ENCODE measurements around the gene CNN2.
"Not testable (repeated sequence)": the region's sequence is repeated elsewhere in the genome, so short reads cannot be mapped to it uniquely, and the experiment has no call there.

The CNN2 gene

GRCh38 chr19:1020868-1021425 lies 5.5 kb upstream of the CNN2 start, which contains the start of gene TMEM259:
TSS of gene TMEM259 (minus strand) at chr19:1021123. CDS start at chr19:1020996, 127 bp downstream.
- in situ Hi-C loops (cut with MboI; ENCODE audit: low sequenced_read_pairs), result no loop called here

- in situ Hi-C loops (cut with MboI; ENCODE audit: low sequenced_read_pairs), result not testable (repeated sequence)
Observed at GRCh38 chr19:1023883-1024188, 2.6 kb upstream of the CNN2 start.

DNA sequence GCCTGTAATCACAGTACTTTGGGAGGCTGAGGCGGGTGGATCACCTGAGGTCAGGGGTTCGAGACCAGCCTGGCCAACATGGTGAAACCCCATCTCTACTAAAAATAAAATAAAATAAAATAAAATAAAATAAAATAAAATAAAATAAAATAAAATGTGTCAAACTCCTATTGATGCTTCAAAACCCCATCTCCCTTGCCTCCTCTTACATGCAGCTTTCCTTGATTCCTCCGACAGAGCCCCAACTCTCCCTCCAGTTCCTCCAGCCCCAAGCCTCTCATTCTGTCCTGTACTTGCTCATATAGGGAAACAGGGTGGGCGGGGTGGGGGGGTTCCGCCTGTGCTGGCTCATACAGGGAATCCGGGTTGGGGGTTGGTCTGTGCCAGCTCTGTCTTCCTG lies 1.3 kb upstream of the CNN2 start:
- in situ Hi-C loops (cut with MboI; ENCODE audit: low sequenced_read_pairs), result not testable (repeated sequence)

DNA sequence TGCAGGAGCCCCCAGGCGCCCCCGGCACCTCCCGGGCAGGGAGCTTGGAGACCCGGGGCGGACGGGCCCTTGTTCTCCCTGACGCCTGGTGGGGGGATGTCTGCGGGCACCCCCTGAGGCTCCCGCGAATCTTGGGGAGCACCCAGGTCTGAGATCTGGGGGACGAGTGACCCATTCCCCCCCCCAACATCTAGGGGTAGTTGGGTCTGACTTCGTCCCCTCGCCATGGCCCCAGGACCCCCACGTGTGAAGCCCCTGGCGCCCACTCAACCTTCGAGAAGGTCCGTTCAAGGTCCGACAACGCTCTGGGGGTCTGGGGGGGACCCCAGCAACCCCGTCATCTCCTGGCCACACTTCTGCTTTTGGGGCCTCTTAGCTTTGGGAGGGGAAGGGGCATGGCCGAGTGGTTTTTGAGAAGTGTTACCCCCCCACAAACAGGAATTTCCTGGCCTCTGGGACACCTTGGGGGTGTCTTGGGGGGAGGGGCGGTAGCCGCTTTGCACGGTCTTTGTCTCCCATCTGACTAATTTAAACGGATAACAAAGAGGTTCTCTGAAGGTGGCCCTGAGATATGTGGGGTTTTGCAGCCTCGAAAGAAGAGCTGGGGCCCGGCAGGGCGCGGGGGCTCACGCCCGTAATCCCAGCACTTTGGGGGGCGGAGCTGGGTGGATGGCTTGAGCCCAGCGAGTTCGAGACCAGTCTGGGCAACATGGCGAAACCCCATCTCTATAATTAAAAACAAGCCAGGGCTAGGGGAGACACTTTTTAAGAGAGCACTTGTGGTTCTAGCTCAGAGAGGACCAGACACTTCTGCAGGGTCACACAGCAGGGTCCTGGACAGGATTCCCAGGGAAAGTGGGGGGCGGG lies 608 bp downstream of the CNN2 start:
- in situ Hi-C loops (cut with MboI; ENCODE audit: low sequenced_read_pairs), result no loop called here

GRCh38 chr19:1027650-1028061 lies 1.2 kb downstream of the CNN2 start:
- in situ Hi-C loops (cut with MboI; ENCODE audit: low sequenced_read_pairs), result no loop called here

DNA sequence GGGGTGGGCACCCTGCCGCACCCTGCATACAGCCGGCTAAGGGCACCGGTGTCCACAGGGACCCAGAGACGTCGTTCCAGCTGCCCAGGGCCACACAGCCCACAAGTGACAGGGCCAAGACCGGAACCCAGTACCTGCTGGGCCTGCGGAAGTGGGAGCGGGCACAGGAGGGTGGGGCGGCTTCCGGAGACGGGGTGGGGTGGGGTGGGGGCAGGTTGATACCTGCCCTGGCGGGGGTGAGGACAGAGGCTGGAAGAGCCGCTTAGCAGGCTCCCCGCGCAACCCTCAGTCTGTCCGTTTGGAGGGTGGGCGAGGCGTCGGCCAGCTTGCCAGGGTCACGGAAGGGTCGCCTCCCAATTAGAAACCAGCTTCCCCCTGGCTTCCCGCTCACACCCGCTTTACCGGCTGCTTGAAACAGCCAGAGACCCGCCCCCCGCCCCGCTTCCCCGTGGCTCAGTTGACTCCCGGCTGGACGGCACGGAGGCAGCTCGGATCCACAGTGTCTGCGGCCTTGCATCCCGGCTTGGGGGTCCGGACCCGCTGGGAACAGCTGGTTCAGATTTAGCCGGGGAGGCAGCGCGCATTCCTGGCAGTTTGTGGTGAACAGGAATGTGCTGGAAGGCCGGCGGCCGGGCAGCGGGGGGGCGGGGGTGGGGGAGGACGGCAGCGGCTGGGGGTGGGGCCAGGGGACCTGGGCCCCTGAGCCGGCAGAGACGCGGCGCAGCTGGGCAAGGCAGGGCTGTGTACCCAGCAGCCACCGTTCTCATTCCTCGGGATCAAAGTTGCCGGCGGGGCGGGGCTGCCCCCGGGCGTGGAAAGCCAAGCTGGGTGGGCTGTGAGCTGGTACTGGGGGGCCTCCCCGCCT lies 1.9 kb downstream of the CNN2 start:
- in situ Hi-C loops (cut with MboI; ENCODE audit: low sequenced_read_pairs), result no loop called here

- in situ Hi-C loops (cut with MboI; ENCODE audit: low sequenced_read_pairs), result no loop called here
Observed at GRCh38 chr19:1032264-1032867, 6.0 kb downstream of the CNN2 start.

- in situ Hi-C loops (cut with MboI; ENCODE audit: low sequenced_read_pairs), result no loop called here
Observed at GRCh38 chr19:1035998-1036621, 9.7 kb downstream of the CNN2 start.

DNA sequence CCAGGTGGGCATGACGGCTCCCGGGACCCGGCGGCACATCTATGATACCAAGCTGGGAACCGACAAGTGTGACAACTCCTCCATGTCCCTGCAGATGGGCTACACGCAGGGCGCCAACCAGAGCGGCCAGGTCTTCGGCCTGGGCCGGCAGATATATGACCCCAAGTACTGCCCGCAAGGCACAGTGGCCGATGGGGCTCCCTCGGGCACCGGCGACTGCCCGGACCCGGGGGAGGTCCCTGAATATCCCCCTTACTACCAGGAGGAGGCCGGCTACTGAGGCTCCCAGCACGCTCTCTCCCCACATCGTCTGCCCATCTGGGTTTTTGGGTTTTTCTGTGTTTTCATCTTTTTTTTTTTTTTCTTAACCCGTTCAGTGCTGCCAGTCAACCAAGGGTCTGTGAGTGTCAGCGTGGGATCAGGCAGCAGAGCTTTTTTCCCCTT lies 11.2 kb downstream of the CNN2 start:
- in situ Hi-C loops (cut with MboI; ENCODE audit: low sequenced_read_pairs), result no loop called here

DNA sequence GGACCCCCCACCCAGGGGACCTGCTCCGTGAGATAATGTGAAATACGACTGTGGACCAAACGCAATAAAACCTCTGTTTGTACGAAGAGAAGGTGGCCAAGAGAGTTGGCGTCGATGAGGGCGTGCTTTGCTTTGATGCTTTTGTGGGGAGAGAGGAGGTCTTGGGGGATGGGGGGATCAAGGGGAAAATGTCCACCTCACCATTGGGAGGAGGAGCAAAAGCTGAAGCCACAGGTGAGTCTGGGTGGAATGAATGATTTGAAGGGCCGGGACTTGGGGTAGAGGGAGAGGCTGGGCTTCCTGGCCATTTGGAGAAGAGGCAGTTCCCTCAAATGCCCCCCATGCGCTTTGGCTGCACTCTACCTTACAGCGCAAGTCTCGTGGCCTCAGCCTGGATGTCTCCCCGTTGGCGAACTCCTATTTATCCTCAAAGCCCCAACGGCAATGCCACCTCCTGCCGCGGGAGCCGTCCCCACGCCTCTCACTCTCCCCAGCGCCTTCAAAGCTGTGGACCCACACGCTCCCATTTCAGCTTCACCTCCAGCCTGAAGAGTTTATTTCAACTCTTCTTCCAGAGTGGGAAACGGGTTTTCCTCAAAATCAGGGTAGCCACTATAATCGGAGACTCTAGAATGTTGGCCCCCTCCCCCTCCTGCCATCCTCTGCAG lies 12.7 kb downstream of the CNN2 start:
- in situ Hi-C loops (cut with MboI; ENCODE audit: low sequenced_read_pairs), result no loop called here

DNA sequence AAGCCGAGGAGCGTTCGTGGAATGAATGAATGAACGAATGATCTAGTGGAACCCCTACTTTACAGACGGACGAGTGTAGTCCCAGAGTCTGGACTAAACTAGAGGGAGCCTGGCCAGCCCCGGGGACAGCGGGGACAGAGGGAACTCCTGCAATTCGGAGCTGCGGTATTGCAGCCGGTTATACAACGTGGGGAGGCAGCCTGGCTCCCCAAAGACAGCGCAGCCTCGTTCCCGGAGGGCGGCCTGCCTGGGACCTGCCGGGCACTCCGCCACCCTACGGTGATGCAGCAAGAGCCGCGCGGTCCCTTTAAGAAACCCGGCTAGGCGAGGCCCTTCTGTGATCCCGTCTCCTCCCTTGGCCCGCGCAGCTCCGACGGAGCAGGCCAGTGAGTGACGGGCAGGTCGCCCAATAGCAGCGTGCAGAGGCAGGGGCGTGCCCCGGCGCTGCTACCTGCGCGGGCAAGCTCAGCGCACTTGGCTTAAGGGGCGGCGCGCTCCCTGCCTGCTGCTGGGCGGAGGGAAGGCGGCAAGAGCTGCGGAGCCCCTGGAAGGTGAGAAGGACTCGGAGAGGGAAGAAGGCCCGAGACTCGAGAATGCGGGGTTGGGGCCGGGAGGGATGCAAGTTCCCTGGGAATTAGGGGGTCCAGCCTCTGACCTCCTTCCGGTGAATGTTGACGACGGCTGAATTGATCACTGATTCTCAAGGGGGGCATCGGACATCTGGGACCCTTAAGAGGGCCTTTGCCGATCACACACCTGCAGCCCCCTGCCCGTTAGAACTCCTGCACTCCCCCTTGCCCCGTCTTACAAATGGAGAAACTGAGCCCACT lies 13.5 kb downstream of the CNN2 start, which contains the start of gene ABCA7:
Gene ABCA7 (plus strand): TSS at position 462 of the 830 bp plus-strand sequence. CDS start 1,255 bp downstream, outside the sequence.
- in situ Hi-C loops (cut with MboI; ENCODE audit: low sequenced_read_pairs), result no loop called here

DNA sequence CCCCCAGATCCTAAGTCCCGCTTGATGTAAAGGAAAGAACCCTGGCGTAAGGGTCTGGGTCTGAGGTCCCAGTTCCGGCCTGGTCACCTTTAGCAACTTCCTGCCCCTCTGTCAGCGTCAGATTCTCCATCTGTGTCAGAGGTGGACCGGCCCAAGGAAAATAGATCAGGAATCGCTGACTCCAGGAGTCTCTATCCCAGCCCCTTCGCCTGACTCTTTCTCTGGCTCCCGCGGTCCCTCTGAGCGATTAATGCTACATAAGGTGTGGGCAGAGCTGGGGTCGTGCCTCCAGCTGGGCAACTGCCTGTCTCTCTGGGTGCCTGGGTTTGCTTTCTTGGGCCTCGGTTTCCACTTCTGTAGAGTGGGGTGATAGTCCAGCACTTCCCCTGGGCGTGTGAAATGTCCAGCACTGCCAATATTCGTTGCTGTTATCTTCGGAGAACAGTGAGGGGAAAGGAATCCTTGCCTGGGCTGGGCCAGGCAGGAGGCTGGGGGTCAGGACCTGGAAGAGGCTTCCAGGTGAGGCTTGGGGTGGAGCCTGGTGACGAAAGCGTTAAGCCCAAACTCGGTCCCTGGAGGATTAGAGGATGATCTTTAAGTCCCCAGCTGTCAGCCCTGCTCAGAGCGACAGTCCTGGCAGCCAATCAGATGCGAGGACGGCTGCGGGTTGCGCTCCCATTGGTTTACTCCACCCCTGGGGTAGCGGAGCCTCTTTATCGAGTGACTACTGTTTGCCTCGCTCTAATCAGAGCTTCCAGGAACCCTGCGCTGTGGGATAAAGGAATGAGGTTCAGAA lies 14.3 kb downstream of the CNN2 start:
- in situ Hi-C loops (cut with MboI; ENCODE audit: low sequenced_read_pairs), result no loop called here

- in situ Hi-C loops (cut with MboI; ENCODE audit: low sequenced_read_pairs), result no loop called here
Observed at GRCh38 chr19:1041272-1041834, 14.9 kb downstream of the CNN2 start.

DNA sequence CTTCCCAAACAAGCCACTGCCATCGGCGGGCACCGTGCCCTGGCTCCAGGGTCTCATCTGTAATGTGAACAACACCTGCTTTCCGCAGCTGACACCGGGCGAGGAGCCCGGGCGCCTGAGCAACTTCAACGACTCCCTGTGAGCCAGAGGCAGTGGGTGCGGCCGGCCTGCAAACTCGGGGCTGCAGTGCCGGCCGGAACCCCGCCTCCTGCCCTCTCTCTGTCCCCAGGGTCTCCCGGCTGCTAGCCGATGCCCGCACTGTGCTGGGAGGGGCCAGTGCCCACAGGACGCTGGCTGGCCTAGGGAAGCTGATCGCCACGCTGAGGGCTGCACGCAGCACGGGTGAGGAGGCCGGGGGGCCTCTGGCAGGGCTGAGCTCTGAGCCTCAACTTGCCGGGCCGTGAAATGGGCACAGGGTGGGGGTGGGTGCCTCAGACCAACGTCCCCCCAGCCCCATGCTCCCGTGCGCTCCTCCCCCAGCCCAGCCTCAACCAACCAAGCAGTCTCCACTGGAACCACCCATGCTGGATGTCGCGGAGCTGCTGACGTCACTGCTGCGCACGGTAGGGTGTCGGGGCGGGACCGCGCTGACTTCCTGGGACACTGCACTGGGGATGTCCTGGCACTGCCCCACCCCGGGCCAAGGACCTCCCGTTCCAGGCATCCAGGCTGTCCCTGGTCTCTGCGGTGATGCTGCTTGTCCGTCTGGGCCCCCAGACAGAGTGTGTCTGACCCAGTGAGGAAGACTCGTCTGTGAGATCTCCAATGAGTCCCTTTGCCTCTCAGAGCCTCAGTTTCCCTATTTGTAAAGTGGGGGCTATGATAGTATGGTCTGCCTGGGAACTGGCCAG lies 15.7 kb downstream of the CNN2 start:
- in situ Hi-C loops (cut with MboI; ENCODE audit: low sequenced_read_pairs), result no loop called here

GRCh38 chr19:1042689-1043511 lies 16.5 kb downstream of the CNN2 start:
- in situ Hi-C loops (cut with MboI; ENCODE audit: low sequenced_read_pairs), result no loop called here

- in situ Hi-C loops (cut with MboI; ENCODE audit: low sequenced_read_pairs), result no loop called here
Observed at GRCh38 chr19:1045247-1045603, 18.8 kb downstream of the CNN2 start.
